ENCODE measurements around the gene LYRM2.

GRCh38 chr6:89589297-89590025 is 49.1 kb downstream of the LYRM2 start:
- no peak for TF ChIP-seq CTCF (IDR thresholded peaks at IDR 0.05; ENCODE audit: insufficient read depth, low read length, poor library complexity, severe bottlenecking)
- no peak for TF ChIP-seq EZH2phosphoT487 (conservative IDR thresholded peaks at IDR 0.05; ENCODE audit: low read length)

All from SU-DHL-6 (cell line).